HG03103 (cell line): Measurements from ENCODE around the gene NDUFB7.
A peak's percentile ranks its signal among the peaks of the same experiment; 100 is the strongest.

ENCODE experiments used
- ATAC-seq: cut with Tn5 transposase; IDR thresholded peaks from one replicate; pipeline ENCODE4 v1.9.1; 2021; ENCODE audit warnings: low read depth; ENCODE audit not compliant: unreplicated experiment

NDUFB7 gene

GRCh38 chr19:14528419-14529253 is 43.2 kb downstream of the NDUFB7 start:
- ATAC-seq: no peak

- ATAC-seq: no peak
Measured at GRCh38 chr19:14526423-14526822, 45.4 kb downstream of the NDUFB7 start.

- no peak for ATAC-seq
Measured at GRCh38 chr19:14525729-14526128, 46.1 kb downstream of the NDUFB7 start.

GRCh38 chr19:14520543-14520942 is 51.3 kb downstream of the NDUFB7 start:
- no peak for ATAC-seq

- no peak for ATAC-seq
Measured at GRCh38 chr19:14519860-14520407, 51.9 kb downstream of the NDUFB7 start.

- no peak for ATAC-seq
Measured at GRCh38 chr19:14519245-14519859, 52.5 kb downstream of the NDUFB7 start.

GRCh38 chr19:14517840-14518505 is 53.9 kb downstream of the NDUFB7 start, which contains the start of gene DNAJB1:
DNAJB1 (minus strand) TSS chr19:14518397; CDS start chr19:14518349, 48 bp downstream.
- peak; percentile 41 for ATAC-seq

- ATAC-seq: no peak
Measured at GRCh38 chr19:14517446-14517839, 54.4 kb downstream of the NDUFB7 start.

GRCh38 chr19:14516746-14517438 is 55.0 kb downstream of the NDUFB7 start:
- ATAC-seq: no peak
